SIG-M5 (cell line): ENCODE data around the gene PSMB11.

Experiments
- DNase-seq: peaks from one replicate; lab custom pipeline; 2025; lab: John Stamatoyannopoulos, UW

The PSMB11 gene

GRCh38 chr14:23015618-23016017, 26.4 kb upstream of the PSMB11 start:
- DNase-seq: no peak

GRCh38 chr14:23017091-23017490, 24.9 kb upstream of the PSMB11 start:
- DNase-seq: no peak

DNA sequence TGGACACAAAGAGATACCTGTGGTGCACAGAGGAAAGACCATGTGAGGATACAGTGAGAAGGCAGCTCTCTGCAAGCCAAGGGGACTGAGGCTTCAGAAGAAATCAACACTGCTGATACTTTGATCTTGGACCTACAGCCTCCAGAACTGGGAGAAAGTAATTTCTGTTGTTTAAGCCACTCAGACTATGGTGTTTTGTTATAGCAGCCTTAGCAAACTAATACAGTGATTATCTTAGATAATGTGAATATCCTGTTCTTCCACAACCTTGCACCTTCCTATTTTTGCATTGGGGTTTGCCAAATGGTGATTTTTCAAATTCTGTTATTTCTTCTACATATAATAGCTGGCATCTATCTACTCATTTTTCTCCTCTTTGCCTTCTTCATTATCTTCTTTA, 23.9 kb upstream of the PSMB11 start:
- DNase-seq: no peak

GRCh38 chr14:23020143-23021128, 21.6 kb upstream of the PSMB11 start:
- no peak for DNase-seq

- DNase-seq: no peak
Measured at GRCh38 chr14:23021434-23021833, 20.6 kb upstream of the PSMB11 start.

- no peak for DNase-seq
Measured at GRCh38 chr14:23021889-23022442, 20.0 kb upstream of the PSMB11 start.

DNA sequence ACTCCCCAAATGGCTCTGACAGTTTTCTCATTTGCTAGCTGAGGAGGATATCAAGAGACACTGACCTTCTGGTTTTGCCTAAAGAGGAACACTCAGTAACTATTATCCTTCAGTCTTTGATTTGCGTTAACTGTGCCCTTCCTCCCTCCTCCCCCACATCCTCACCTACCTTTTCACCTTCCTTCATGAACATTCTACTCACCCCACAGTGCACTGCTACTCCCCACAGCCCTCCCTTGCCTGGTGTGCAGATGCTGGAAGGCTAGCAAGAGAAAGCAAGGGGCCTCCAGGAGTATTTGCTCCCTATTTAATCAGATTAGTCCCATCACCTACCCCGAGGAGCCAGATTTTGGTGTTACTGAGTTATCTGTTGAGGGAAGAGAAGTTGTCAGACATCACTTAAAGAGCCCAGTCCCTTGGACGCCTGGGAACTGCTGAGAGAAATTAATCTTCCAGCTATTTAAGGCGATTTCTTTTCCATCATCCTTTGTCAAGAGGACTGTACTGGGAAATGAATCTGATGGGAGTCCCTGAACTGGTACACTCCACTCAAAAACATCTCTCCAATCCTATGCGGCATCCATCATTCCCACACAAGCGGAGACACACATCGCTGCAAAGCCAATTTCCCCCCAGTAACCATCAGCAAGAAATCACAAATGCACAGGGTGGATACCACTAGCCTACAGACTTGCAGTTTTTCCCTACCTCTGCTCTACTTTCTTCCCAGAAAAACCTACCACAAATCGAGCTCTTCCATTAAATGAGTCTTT, 18.8 kb upstream of the PSMB11 start:
- DNase-seq: no peak

DNA sequence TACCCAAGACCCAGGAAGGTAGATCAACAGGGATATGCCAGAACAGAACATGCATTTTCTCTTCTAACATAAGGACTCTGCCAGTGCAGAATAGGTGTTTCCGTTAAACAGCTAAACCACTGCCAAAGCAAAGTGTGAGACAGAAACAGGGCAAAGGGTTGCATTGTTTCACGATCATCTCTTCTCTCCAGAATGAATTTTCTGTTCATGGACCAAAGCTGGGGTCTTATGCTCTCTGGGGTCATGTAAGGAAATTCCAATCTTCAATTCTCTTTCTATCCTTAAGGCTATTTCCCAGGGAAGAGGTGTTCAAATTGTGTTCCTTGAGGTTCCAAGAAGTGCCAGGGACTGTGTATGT, 18.2 kb upstream of the PSMB11 start:
- DNase-seq: no peak

DNA sequence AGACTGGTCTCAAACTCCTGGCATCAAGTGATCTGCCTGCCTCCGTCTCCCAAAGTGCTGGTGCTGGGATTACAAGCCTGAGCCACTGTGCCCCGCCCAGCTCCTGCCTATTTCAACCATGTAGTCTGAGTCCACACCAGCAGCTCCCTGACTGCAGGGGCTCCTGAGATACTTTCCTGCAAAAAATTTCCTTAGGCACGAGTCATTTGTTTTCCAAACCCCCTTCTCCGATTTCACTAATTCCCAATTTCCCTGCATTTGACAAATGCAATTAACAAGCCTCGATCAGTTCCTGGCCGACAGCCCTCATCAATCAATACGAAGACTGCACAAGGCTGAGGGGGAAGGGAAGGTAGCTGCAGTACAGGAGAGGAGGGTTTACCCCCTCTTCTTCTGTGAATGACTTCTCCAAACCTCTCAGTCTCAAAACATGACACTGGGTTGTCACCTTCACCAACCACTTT, 17.4 kb upstream of the PSMB11 start:
- DNase-seq: no peak

- no peak for DNase-seq
Measured at GRCh38 chr14:23025151-23025814, 16.7 kb upstream of the PSMB11 start.

DNA sequence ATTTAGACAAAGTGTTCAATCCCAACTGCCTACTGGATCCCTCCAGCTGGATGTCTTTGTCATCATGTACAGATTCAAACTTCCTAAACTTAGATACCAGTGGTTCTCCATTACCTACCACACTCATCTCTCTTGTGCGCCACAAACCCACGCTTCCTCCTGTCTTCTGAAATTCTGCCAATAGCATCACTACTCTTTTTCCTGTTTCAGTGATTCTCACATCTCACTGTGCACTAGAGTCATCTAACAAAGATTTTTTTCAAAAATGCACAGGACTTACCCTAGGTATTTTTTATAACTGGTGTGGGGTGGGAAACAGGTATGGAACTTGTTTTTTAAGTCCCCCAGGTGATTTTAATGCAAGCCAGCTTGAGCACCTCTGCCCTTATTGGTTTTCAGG, 13.2 kb upstream of the PSMB11 start:
- no peak for DNase-seq

DNA sequence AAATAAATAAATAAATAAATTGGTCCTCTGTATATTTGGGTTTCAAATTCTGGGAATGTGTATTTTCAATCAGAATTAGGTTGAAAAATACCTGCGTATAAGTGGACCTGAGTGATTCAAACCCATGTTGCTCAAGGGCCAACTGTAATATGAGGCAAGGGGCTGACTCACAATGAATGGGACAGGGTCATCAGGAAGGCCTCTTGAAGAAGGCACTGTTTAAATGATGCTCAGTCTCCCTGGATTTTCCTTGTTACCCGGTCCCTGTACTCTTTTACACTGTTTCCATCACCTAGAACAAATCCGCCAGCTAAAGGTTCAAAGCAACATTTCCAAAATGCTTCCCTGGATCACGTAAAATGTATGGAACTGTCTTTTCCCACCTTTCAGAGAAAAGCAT, 11.1 kb upstream of the PSMB11 start:
- DNase-seq: no peak

DNA sequence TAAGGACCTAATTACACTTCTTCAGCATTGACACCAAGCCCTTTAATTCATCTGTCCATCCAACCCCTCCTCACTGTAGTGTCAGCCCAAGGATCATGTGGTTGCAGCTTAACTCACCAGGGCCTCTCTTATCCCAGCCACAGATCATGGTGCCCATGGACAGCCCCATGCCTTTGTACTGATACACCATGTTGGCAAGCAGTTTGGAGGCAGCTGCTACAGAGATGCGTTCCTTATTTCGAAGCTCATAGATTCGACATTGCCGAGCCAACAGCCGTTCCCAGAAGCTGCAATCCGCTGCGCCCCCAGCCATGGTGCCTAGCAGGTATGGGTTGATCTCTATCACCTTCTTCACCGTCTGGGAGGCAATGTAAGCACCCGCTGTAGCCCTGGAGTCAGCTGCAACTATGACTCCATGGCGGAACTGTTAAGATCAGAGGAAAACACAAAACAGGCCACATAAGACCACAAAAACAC, 8.7 kb upstream of the PSMB11 start:
- DNase-seq: no peak

- no peak for DNase-seq
Measured at GRCh38 chr14:23033801-23034497, 8.1 kb upstream of the PSMB11 start.

GRCh38 chr14:23034498-23035302, 7.3 kb upstream of the PSMB11 start, which contains the start of gene PSMB5:
PSMB5 (minus strand) TSS chr14:23034900; CDS start chr14:23034881, 19 bp downstream.
- no peak for DNase-seq

GRCh38 chr14:23035303-23036144, 6.5 kb upstream of the PSMB11 start:
- DNase-seq: no peak

DNA sequence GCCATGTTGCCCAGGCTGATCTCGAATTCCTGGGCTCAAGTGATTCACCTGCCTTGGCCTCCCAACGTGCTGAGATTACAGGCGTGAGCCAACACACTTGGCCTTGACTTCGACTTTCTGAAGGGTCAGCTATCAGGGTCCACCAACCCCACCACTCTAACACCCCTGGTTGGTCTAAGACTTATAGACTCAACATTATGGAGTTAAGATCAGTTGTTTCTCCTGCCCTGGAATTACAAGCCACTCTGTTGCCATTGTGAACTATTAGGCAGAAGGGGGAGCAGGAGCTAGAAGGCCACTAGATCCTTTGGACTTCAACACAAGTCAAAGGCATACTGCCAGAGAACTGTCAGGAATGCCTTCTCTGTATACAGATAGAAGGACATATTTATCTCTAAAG, 1.9 kb upstream of the PSMB11 start:
- no peak for DNase-seq

DNA sequence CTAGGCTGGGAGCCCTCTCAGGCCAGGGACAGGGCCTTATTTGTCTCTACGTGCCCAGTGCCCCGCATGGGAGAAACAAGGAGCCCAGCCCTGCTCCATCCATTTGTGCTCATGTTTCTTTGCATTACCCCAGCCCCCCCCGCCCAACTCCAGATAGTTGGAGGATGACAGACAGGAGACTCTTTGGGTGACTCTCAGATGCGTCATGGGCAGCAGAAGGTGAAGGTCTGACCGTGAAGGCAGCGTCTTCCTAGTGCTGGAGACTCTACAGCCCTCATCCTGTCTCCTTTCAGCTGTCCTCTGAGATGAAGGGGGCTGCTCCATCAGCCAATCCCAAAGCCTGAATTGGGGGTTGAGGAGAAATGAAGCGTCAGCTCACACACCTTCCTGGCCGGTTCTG, 283 bp upstream of the PSMB11 start:
- DNase-seq: no peak

DNA sequence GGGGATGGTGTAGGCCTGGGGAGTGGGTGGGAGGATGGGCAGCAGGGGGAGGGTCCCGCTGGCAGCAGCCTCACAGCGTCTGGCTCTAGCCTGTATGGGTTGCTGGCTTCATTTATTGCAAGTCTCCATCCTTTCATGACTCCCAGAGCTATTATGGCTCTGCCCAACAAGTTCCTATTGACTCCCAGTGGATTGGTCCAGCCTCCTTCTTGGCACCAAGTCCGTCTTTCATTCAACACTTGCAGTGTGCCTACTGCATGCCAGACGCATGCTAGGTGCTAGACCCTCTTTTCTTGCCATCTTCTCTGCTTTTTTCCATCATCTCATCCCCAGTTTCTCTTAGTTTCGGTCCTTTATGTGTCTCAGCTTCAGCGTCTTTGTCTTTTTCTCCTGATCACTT, 1.1 kb downstream of the PSMB11 start:
- no peak for DNase-seq

DNA sequence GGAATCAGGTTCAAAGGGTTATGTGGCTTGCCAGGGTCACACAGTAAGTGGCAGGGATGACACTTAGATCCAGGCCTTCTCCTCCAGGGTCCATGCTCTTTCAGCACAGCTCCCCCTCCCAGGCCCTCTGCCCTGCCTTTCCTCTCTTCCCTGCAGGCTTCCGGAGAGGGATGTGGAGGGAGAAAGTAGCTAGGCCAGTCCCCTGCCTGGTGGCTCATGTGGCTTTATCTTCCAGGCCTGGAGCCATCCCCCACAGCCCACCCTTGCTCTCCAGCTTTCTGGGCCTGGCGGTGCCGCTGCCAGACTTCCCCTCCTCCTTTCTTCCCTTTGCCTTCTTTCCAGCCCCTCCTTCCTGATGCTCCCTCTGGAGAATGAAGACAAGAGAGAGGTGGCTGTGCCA, 1.7 kb downstream of the PSMB11 start:
- no peak for DNase-seq
